Activated T-helper 1 cell treated with anti-CD3 and anti-CD28 coated beads, Interleukin-2, amount 50 U/mL, for 16 hours (primary cell): Measurements from ENCODE around the gene RARB.

Experiments
- DNase-seq, 2 donors: peaks; one replicate each; pipeline ENCODE4 v3.0.0-alpha.2; 2020; ENCODE audit warnings: low read depth in 1 of 2, low spot score in 1 of 2

Gene RARB

DNA sequence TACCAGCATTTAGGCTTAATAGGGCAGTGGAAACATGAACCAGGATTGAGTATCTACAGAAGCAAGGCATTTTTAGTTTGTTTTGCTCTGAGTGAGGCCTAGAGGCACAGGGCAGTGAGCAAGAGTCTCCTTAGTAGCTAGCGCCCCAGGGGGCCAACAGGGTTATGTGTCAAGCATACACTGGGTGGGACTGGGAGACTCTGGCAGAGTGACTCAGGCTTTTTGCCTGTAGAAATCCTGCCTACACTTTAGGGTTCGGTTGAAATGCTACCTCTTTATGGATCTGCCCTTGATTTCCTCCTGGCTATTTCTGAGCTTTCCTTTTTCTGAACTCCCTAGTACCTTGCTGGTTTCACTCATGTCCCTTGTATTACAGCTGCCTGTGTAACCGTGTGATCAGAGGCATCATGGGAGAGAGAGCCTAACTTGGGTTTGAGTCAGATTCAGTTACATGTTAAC is 164.5 kb downstream of the RARB start:
- DNase-seq, result no peak

DNA sequence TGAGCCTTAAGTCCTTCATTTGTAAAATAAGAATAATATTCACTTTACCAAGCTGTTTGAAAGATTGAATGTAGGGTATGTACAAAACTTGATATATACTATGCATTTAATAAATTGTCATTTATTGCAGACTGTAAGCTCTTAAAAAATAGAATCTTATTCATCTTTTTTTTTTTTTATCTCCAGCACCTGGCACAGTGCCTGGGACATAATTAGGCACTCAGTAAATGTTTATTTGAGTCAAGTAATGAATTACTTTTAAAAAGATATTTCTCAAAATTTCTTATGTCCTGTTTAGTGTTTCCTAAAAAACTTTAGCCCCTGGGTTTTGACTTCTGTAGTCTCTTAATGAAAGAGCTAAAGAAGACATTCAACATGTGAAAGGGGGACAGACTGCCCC is 164.9 kb downstream of the RARB start:
- DNase-seq, result no peak

DNA sequence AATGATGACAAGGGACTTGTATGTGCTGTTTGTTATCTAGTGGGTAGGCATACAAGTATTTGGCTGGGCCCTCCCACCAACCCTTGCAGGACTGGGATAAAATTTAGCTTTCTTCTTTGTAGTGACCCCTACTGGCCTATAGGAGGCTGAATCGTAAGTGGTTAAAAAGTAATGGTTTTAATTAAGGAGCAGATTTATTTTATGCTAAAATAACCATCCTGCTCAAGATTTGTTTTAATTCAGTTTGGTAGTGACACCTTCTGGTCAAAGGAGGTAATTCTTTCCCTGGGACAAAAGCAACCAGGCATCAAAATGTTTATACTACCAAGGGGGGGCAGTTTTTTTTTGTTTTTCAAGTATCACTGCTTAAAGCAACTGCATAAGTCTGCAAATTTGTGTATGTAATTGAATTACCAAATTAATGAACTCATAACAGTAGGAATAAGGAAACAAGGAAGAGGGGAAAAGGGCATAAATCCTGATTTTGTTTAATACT is 166.0 kb downstream of the RARB start:
- DNase-seq, result no peak

DNA sequence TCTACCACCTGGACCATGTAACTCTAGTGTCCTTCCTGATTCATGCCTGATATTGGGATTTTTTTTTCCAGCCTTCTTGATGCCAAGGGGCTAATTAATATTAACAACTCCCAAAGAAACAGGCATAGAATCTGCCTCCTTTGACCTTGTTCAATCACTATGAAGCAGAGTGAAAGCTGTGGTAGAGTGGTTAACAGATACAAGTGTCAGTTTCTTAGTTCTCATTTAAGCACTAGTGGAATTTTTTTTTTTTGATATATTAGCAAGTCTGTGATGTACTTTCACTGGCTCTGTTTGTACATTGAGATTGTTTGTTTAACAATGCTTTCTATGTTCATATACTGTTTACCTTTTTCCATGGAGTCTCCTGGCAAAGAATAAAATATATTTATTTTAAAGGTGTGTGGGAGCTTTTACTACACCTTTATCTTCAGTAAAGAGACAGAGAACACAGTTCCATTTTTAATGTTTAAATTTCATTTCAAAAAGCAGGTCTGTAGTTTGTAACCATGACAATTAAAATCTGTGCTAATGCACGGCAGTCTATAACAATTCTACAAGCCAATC is 169.6 kb downstream of the RARB start:
- no peak for DNase-seq

DNA sequence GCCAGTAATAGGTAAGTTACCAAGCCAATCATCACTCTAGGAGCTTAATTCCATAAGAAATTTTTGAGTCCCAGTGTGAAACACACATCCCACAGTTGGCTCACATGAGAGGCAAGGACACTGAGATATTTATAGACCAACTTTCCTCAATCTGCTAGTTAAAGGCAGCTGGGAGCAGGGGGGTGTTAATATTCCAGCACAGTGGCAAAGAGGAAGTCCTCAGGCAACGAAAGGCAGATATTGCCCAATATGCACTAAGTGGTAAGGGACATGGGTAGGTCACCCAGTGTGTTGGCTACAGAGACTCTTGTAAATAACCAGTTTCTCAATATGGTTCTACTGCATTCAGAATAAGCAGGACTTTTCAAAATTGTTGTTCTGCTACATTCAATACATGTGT is 175.6 kb downstream of the RARB start:
- no peak for DNase-seq

DNA sequence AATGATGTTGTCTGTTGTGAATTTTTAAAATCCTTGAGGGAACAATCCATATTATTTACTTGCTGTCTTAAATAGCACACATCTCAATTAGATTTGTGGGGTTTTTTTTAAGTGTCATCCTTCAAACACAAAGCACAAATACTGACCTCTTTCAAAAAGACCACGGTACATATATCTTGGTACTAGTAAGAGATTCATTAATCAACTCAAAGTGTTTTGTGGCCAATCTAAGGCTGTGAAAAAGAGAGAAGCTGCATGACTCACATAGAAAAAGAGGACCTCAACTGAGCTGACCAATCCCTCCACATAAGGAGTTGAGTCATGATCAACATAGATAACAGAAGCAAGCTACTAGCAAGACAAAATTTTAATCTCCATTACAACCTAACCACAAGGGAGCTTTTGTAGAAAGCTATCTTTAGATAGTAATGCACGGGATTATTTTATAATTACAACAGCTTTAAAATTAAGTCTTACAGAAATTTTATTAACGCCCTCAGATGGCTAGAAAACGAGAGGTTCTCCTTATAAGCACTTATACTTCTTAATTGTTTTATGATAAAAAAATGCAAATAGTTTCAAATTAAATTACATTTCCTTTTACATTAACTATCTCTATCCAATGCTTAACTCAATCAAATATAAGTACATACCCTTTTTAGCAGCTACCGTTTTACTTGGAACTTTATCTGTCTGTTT is 176.2 kb downstream of the RARB start:
- no peak for DNase-seq

DNA sequence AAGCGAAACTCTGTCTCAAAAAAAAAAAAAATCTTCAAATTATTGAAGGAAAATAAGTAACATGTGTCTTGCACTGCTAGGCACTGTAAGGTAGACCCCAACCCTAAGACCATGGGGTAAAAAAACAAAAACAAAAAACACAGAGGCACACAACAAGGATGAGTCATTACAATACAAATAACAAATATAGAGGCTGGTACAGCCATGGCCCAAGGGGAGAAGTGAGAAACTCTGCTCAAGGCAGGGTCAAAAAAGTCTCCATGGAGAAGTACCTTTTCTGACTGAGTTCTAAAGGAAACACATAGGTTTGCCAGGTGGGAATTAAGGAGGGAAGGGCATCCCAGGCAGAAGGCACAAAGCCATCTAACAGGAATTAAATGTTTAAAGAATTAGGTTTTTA is 182.1 kb downstream of the RARB start:
- DNase-seq, result no peak

DNA sequence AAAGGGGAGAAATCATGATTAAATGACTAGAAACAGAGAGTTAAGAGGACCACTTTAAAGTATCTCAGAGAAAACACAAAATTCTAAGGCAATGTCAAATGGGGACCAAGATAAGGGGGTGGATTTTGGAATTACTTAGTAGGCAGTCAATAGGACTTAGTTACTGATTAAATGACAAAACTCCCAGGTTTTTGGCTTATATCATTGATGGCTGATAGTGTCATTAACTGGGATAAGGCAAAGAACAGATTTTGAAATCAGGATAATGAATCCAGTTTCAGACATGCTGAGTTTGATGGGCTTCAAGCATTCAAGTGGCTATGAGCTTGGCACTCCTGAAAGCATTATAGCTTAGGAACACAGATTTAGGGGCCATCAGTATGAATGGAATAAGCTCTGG is 182.7 kb downstream of the RARB start:
- DNase-seq, result no peak

DNA sequence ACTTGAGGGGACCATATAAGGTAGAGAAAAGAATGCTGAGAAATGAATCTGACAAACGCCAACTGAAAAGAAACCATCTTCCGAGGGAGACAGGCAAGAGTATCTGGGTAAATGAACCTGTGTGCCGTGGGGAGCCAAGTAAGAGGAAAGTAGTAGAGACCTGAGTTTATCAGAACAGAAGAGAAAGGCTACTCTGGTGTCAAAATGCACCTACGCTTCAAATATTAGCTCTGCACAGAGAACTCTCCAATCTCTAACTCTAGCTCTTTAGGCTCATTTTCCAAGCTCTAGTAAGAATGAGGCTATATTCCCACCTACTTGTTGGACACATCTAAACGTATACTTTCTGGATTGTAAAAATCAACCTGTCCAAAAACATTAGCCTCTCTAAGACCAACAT is 183.1 kb downstream of the RARB start:
- DNase-seq, result no peak

DNA sequence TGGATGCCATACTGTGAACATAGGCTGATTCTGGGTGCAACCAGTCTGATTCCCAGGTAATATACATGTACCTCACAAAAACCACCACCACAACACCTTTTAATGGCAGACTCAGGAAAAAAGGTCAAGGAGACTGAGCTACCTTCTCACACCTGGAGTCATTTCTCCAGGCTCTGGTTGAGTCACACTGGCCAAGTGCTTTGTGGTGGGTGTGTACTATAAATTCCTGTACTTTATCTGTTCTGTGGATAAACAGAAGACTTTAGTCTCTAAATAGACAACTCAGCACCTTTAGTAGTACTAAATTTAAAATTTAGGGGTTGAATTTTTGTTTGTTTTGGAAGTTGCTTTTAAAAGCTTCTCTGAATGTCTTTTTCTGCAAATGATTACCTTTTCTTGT is 190.0 kb downstream of the RARB start:
- DNase-seq, result no peak

DNA sequence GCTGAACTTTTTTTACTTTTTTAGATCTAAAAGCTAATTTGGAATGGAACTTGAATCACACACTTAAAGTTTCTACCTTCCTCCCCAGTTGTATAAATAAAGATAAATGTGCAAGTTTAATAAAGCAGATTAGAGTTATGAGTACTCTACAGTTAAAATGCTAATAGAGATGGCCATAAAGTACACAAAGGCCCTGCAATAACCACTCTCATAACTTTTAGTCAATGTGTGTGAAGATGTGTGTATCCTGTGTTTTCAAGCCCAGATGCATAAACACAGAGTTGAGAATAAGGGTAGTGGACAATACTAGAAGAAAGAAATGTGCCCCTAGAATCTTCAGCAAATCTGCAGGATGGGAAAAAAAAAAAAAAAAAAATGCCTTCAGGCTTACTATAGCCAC is 191.3 kb downstream of the RARB start:
- no peak for DNase-seq

DNA sequence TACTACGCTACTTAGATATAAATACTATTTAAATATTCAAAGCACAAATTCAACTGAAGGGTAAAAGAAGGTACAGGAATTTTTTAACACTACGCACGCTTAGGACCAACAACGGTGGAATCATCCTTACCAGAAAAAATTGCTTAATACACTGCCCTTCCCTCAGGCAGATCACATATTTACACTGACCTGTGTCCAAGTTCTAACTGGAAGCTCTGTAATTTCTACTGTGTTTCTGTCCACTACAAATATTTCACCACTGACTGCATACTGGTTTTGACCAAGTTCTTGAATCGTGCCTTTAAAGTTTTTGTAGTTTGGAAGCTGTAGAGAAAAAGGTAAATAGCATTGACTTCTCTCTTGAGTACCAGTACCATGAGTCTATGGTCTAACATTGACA is 192.4 kb downstream of the RARB start:
- no peak for DNase-seq

DNA sequence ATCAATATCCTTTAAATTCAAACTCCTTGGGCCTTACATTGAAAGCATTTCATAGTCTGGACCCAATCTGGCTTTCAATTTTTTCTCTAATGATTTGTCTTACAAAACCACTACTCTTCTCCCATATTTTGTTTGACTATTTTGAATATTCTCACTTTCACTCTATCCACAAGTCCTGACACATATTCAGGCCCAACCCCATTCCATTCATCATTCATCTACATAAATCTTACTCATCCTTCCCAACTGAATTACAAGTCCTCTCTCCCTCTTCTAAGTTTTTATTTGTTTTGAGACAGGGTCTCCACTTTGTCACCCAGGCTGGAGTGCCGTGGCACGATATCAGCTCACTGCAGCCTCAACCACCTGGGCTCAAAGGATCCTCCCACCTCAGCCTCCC is 193.0 kb downstream of the RARB start:
- DNase-seq, result no peak

DNA sequence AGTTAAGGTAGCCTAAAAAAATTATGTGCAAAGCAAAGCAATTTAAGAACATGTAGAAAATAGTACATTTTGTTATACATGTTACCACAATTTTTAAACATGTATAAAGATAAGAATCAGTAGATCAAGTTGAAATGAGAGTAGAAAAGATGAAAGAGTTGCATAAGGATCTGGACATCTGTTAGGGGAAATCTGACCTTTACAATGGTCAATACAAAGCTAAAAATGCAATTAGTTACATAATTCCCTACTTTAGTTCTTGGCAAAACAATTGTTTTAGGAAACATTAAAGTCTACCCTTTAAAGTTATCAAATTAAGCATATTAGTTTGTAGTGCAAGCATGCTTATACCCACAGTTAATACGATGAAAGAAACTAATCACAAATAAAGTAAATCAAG is 203.9 kb downstream of the RARB start:
- DNase-seq, result no peak

DNA sequence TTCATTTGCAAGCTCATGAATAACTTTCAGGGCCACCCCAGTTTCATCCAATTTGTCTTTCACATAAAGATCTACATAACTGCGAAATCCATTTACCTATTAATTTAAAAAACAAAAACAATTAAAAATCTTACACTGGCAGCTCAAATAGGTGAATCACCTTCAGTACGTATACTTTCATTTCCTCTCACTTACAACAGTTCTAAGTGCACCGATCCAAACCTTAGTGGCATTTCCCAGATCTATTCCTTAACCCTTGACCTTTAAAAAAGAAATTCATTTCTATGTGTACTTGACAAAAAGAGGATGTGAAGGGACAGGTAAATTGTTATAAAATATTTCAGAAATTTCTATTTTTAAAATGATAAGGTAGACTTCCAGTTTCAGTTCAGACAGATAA is 205.9 kb downstream of the RARB start:
- DNase-seq, result no peak

DNA sequence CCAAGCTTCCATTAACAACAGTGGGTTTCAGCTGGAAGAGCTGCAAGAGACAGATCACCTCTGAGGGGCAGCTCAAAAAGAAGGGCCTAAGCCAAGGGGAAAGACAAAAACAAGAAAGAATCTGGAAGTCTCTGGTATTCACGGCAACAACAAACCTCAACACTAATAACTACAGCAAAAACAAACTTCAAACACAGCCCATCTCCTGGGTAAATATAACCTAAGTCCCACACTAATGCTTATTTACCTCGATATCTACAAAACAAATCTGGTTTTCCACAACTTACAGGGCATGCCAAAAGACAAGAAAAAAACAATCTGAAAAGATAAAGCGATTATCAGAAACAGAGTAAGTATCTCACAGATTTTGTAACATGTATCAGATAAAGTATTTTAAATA is 207.0 kb downstream of the RARB start:
- DNase-seq, result no peak
